Stomach (tissue), 9 donors: ENCODE data around the gene MASP1. TPM values are rescaled to one million over a fixed set of nuclear protein-coding genes. Genes with fewer than 3 reads are reported as not detected.

Source experiments
- DNase-seq, 2 donors: peaks; one replicate each; pipeline versions ENCODE4 v3.0.0 to v3.0.0-alpha.2; 2013 to 2019
- H3K27ac ChIP-seq, 5 donors: fragments of 200-600 bp in 4 of 5; sonication (generic) in 4 of 5; one replicate each; pipeline ENCODE4 v1.5.1; 2013 to 2019; ENCODE audit warnings: mild to moderate bottlenecking in 1 of 5, moderate library complexity in 1 of 5
- H3K27me3 ChIP-seq, 3 donors: fragments of 200-600 bp; sonication (generic); one replicate each; pipeline ENCODE4 v1.5.1; 2017 to 2019; ENCODE audit warnings: mixed run types in 1 of 3
- H3K36me3 ChIP-seq, 4 donors: fragments of 200-600 bp; sonication (generic); 1 replicate in 3 of 4; 2 replicates in 1 of 4; pipeline ENCODE4 v1.5.1; 2016 to 2019
- H3K4me1 ChIP-seq, 4 donors: fragments of 200-600 bp; sonication (generic); one replicate each; pipeline ENCODE4 v1.5.1; 2016 to 2019
- H3K4me3 ChIP-seq, 4 donors: fragments of 200-600 bp; sonication (generic) in 3 of 4; one replicate each; pipeline ENCODE4 v1.5.1; 2016 to 2019; ENCODE audit warnings: mild to moderate bottlenecking in 1 of 4
- H3K9me3 ChIP-seq, 4 donors: fragments of 200-600 bp; sonication (generic); one replicate each; pipeline ENCODE4 v1.5.1; 2016 to 2019
- EP300 ChIP-seq: sonication (generic); formaldehyde crosslinking; IDR thresholded peaks from one replicate; pipeline ENCODE4 v1.6.1; 2017; ENCODE audit warnings: antibody characterized with exemption
- POLR2A ChIP-seq, 4 donors: fragments of 450-650 bp; IDR thresholded peaks; one replicate each; pipeline ENCODE4 v1.6.1; 2016; ENCODE audit warnings: antibody characterized with exemption in 4 of 4, control low read depth in 2 of 4, mild to moderate bottlenecking in 1 of 4, moderate library complexity in 1 of 4
- POLR2AphosphoS5 ChIP-seq, 3 donors: sonication (generic); formaldehyde crosslinking; IDR thresholded peaks; one replicate each; pipeline ENCODE4 v1.6.1; 2016; ENCODE audit warnings: antibody characterized with exemption in 3 of 3
- WGBS, 5 donors: extraction: QIAGEN DNeasy Blood & Tissue Kit in 3 of 5; methylation state at CpG; one replicate each; pipeline versions ENCODE4 v1.1.5 to v1.1.7; 2013 to 2018; 5-methylcytosine and 5-hydroxymethylcytosine counted together
- intact Hi-C: fragments of 100-400 bp; cut with DNase I; formaldehyde crosslinking; loops from one replicate; pipeline ENCODE4 v1.15.1; 2023; ENCODE audit warnings: low total_unique reads
- polyA plus RNA-seq, 3 donors: library from polyadenylated mRNA; stranded (reverse); fragments of 200-250 nt; gene quantifications; one replicate each; pipeline ENCODE4 v1.2.3, GENCODE V29; 2013
- total RNA-seq, 5 donors: library from RNA; depleted of rRNA; stranded (reverse); fragments of >200 nt; gene quantifications; one replicate each; pipeline versions ENCODE4 v1.1.0 to v1.2.3, GENCODE V29; 2014 to 2016
- TF ChIP-seq, protein P1 (sequence below), 7 experiments: fragments of 450-650 bp in 4 of 7; fragments of 200-600 bp in 3 of 7; sonication (generic) in 3 of 7; IDR thresholded peaks; one replicate each; pipeline ENCODE4 v1.5.1; 2016 to 2019; ENCODE audit warnings: antibody characterized with exemption in 7 of 7, control low read depth in 2 of 7, mild to moderate bottlenecking in 1 of 7
- donor health status: healthy with polysubstance abuse.
- donor health status: Bipolar disorder and iron deficiency.
- donor health status: healthy.

Gene MASP1
- total and polyA plus RNA-seq, 8 donors = 0.15 to 2.9 (median 0.70) TPM; not detected in 2

DNA sequence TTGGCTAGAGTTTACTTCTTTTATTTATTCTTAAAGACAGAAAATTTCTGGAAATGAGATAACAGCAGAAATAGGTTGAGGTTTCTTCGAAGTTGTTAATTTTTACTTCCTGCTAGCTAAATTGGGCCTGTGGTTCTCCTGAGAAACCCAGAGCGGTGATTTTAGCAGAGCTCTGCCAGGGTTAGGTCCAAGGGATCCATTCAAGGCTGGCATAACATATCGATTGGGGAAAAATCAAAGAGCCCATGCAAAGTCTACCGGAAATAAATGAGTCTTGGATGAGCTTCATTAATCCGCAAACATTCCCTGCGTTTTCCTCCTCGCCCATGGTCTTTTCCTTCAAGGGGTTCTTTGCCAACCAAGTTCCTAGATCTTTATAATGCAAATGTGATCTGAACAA lies 30.8 kb upstream of the MASP1 start:
- H3K4me1 ChIP-seq = peaks cover 0 to 17% (median 7%) of the 10 kb centered on the region in 4 donors
- intact Hi-C loops = no loop called here
- WGBS, 5 donors = 77 to 81% (median 81%) methylated on average over 7 of the region's 7 CpGs

DNA sequence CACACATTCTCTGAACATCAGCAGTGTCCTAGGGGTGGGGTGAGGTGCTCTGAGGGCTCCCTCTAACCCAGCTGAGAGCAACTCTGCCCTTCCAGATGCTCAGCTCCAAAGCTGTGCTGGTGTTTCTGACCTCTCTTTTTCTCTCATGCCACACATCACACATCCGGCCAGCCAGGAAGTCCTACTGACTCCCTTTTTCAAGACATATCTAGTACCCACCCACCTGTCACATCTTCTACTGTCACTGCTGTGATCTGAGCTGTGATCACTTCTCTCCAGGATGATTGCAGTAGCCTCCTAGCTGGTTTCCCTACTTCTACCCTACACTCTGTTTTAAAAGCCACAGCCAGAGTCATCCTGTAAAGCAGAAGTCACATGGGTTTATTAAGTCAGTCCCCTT lies 30.2 kb upstream of the MASP1 start:
- TF ChIP-seq EP300 (no peak), POLR2A (IDR thresholded peaks at IDR 0.05) (no peak)
- TF ChIP-seq, protein P1, sequence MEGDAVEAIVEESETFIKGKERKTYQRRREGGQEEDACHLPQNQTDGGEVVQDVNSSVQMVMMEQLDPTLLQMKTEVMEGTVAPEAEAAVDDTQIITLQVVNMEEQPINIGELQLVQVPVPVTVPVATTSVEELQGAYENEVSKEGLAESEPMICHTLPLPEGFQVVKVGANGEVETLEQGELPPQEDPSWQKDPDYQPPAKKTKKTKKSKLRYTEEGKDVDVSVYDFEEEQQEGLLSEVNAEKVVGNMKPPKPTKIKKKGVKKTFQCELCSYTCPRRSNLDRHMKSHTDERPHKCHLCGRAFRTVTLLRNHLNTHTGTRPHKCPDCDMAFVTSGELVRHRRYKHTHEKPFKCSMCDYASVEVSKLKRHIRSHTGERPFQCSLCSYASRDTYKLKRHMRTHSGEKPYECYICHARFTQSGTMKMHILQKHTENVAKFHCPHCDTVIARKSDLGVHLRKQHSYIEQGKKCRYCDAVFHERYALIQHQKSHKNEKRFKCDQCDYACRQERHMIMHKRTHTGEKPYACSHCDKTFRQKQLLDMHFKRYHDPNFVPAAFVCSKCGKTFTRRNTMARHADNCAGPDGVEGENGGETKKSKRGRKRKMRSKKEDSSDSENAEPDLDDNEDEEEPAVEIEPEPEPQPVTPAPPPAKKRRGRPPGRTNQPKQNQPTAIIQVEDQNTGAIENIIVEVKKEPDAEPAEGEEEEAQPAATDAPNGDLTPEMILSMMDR (IDR thresholded peaks at IDR 0.05) = no peak
- intact Hi-C loops = no loop called here
- peaks cover 0 to 52% (median 0%) of the 10 kb centered on the region in 3 donors for H3K27me3 ChIP-seq
- 42 to 85% (median 67%) methylated on average over 1 of the region's 1 CpG for WGBS, 5 donors
- DNase-seq = no peak
- H3K9me3 ChIP-seq = no peaks in the 10 kb centered on the region
- H3K36me3 ChIP-seq = no peaks in the 10 kb centered on the region
- no peak overlapping the region for H3K27ac ChIP-seq
- peaks cover 0 to 17% (median 7%) of the 10 kb centered on the region in 4 donors for H3K4me1 ChIP-seq
- no peak overlapping the region for H3K4me3 ChIP-seq

More for the DNA sequence above, 30.8 kb upstream of the MASP1 start:
- no peak for DNase-seq
- Histone ChIP-seq H3K27me3 (peaks cover 0 to 47% (median 0%) of the 10 kb centered on the region in 3 donors), H3K4me3 (no peak overlapping the region), H3K36me3 (no peaks in the 10 kb centered on the region), H3K27ac (no peak overlapping the region), H3K9me3 (no peaks in the 10 kb centered on the region)
- TF ChIP-seq POLR2AphosphoS5 (IDR thresholded peaks at IDR 0.05) (no peak), POLR2A (IDR thresholded peaks at IDR 0.05) (no peak), EP300 (no peak)
- TF ChIP-seq, protein P1 (IDR thresholded peaks at IDR 0.05) = no peak

DNA sequence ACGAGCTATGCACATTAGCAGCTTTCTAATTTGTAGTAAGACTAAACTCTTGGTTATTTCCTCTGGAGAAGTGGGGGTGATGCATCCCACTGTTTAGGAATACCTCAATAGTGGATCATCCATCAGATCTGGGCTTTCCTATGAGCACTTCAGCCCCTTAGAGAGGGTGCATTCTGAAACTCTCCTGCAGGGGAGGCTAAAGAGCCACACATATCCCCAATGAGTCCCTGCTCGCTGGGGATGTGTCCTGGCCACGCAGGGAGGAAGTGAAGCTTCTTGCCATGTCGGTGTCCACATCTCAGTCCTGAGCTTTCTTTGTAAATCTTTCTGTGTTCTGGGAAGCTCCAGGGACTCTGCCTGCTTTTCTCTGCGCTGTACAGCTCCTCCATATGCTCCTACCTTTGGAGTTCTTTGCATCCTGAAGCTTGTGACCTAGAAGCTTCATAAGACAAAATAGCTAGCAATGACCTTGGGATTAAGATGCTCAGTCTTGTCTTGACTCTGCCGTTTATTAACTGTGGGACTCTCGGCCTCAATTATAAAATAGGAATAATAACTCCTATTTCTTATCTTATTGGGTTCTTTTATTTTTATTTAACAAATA lies 28.3 kb upstream of the MASP1 start:
- Histone ChIP-seq H3K9me3 (no peaks in the 10 kb centered on the region), H3K27ac (no peak overlapping the region), H3K36me3 (no peaks in the 10 kb centered on the region), H3K4me1 (peaks cover 0 to 17% (median 7%) of the 10 kb centered on the region in 4 donors), H3K27me3 (peaks cover 0 to 63% (median 0%) of the 10 kb centered on the region in 3 donors), H3K4me3 (no peak overlapping the region)
- peak; percentile 83 to 84 for DNase-seq
- WGBS, 5 donors = 17 to 27% (median 21%) methylated on average over 7 of the region's 7 CpGs
- intact Hi-C loops = loop anchor here (2.0 to 5.0 kb wide), 2 partner anchors 98 to 357 kb away; no protein-coding TSS in a partner anchor
- TF ChIP-seq POLR2AphosphoS5 (IDR thresholded peaks at IDR 0.05) = no peak
- TF ChIP-seq, protein P1 (IDR thresholded peaks at IDR 0.05) = peak in 6 of 7 experiments; percentile 38 to 92 (median 82)
- TF ChIP-seq POLR2A (IDR thresholded peaks at IDR 0.05) = no peak

DNA sequence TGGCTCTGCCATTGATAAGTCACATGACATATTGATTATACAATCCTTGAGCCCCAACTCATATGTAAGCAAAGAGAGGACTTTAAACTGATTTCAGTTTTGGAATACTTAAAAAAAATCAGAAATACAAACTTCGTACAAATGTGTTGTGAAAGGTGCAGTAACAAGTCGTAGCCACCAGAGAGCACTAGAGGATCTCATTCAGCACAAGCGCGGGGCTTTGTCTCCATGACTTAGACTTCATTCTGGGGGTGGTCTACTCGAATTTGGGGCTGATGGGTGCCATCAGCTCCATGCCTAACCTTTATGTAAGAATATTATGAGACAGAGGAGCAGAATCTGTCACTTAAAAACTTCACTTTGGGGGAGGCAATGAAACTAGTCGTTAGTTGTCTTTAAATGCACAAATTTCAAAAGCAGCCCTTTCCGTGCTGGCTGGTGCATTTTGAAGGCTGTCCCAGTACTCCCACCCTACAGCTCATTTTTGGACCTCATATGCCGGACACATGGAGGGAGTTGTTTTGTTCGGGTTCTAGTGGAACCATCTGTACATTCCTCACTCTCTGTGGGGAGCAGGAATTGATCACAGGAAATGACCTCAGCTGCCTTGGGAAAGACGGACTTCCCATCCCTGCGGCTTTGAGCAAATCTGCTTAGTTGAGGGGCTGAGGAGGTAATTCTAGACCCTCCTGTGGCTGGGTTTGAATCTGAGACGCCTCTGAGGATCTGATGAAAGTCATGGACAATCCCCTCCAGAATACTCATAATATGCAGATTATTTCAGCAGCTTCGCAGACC lies 27.5 kb upstream of the MASP1 start:
- Histone ChIP-seq H3K9me3 (no peaks in the 10 kb centered on the region), H3K36me3 (no peaks in the 10 kb centered on the region), H3K4me3 (peak overlapping the region; percentile 8 to 30 (median 18)), H3K27ac (no peak overlapping the region), H3K4me1 (peaks cover 0 to 17% (median 7%) of the 10 kb centered on the region in 4 donors), H3K27me3 (peaks cover 0 to 60% (median 5%) of the 10 kb centered on the region in 3 donors)
- 21 to 24% (median 23%) methylated on average over 13 of the region's 13 CpGs for WGBS, 5 donors
- no peak for TF ChIP-seq POLR2AphosphoS5 (IDR thresholded peaks at IDR 0.05)
- TF ChIP-seq, protein P1 (IDR thresholded peaks at IDR 0.05) = peak in 5 of 7 experiments; percentile 64 to 77 (median 73)
- no peak for TF ChIP-seq EP300
- no peak for TF ChIP-seq POLR2A (IDR thresholded peaks at IDR 0.05)
- peak; percentile 39 to 80 for DNase-seq
- intact Hi-C loops = loop anchor here (2.0 to 5.0 kb wide), 2 partner anchors 97 to 358 kb away; no protein-coding TSS in a partner anchor
